HG02938 (cell line): ENCODE results near the gene HSP90AA1.

Experiments used
- ATAC-seq: cut with Tn5 transposase; IDR thresholded peaks from one replicate; pipeline ENCODE4 v1.9.1; 2021; ENCODE audit warnings: mild to moderate bottlenecking, moderate library complexity; ENCODE audit not compliant: unreplicated experiment

Gene HSP90AA1

GRCh38 chr14:102043251-102044025 is 43.4 kb downstream of the HSP90AA1 start:
- ATAC-seq: no peak

- ATAC-seq: no peak
These were observed 44.1 kb downstream of the HSP90AA1 start for GRCh38 chr14:102042699-102043098.

GRCh38 chr14:102040153-102040552 is 46.7 kb downstream of the HSP90AA1 start:
- ATAC-seq: no peak

- ATAC-seq: no peak
These were observed 47.7 kb downstream of the HSP90AA1 start for GRCh38 chr14:102039157-102039556.

GRCh38 chr14:102037686-102038085 is 49.2 kb downstream of the HSP90AA1 start:
- no peak for ATAC-seq

- ATAC-seq: no peak
These were observed 50.9 kb downstream of the HSP90AA1 start for GRCh38 chr14:102035914-102036313.

GRCh38 chr14:102034301-102034700 is 52.5 kb downstream of the HSP90AA1 start:
- no peak for ATAC-seq

- ATAC-seq: no peak
These were observed 53.6 kb downstream of the HSP90AA1 start for GRCh38 chr14:102033241-102033640.
